ENCODE results near the gene CUX1. TPM values are rescaled to one million over a fixed set of nuclear protein-coding genes. Genes with fewer than 3 reads are reported as not detected.

CUX1 gene
- total RNA-seq, 4 donors from 2014 or later, result 40.8 to 62.1 (median 43.8) TPM

- 69 to 72% methylated on average over 10 of the region's 10 CpGs for WGBS, 2 donors
- H3K4me3 ChIP-seq (ENCODE audit: low read depth, poor library complexity, severe bottlenecking), result no peak overlapping the region
- no peak for TF ChIP-seq CTCF (IDR thresholded peaks at IDR 0.05)
- no peak for TF ChIP-seq POLR2A (IDR thresholded peaks at IDR 0.05)
- intact Hi-C loops (cut with DNase I; ENCODE audit: low total_unique reads), result no loop called here
- no peak for DNase-seq (ENCODE audit: low spot score in 2 of 2)
These were observed 80.7 kb downstream of the CUX1 start for GRCh38 chr7:101898106-101898505.

- TF ChIP-seq CTCF (IDR thresholded peaks at IDR 0.05), result no peak
- TF ChIP-seq POLR2A (IDR thresholded peaks at IDR 0.05), result no peak
- WGBS, 2 donors, result 51 to 61% methylated on average over 7 of the region's 7 CpGs
- no peak overlapping the region for H3K4me3 ChIP-seq (ENCODE audit: low read depth, poor library complexity, severe bottlenecking)
These were observed 82.2 kb downstream of the CUX1 start for GRCh38 chr7:101899616-101900015.

GRCh38 chr7:101900103-101900502, 82.7 kb downstream of the CUX1 start:
- no peak for TF ChIP-seq CTCF (IDR thresholded peaks at IDR 0.05)
- TF ChIP-seq POLR2A (IDR thresholded peaks at IDR 0.05), result no peak
- no peak for DNase-seq (ENCODE audit: low spot score in 2 of 2)
- intact Hi-C loops (cut with DNase I; ENCODE audit: low total_unique reads), result no loop called here
- no peak overlapping the region for H3K4me3 ChIP-seq (ENCODE audit: low read depth, poor library complexity, severe bottlenecking)
- 43 to 45% methylated on average over 18 of the region's 18 CpGs for WGBS, 2 donors

More at GRCh38 chr7:101899616-101900015, 82.2 kb downstream of the CUX1 start:
- DNase-seq (ENCODE audit: low spot score in 2 of 2), result no peak
- intact Hi-C loops (cut with DNase I; ENCODE audit: low total_unique reads), result no loop called here

- H3K4me3 ChIP-seq (ENCODE audit: low read depth, poor library complexity, severe bottlenecking), result no peak overlapping the region
- DNase-seq (ENCODE audit: low spot score in 2 of 2), result no peak
- intact Hi-C loops (cut with DNase I; ENCODE audit: low total_unique reads), result no loop called here
- WGBS, 2 donors, result 45 to 49% methylated on average over 20 of the region's 20 CpGs
- TF ChIP-seq POLR2A (IDR thresholded peaks at IDR 0.05) (no peak), CTCF (IDR thresholded peaks at IDR 0.05) (no peak)
These were observed 84.5 kb downstream of the CUX1 start for GRCh38 chr7:101901661-101902491.

GRCh38 chr7:101902680-101903514, 85.5 kb downstream of the CUX1 start:
- WGBS, 2 donors, result 82 to 89% methylated on average over 18 of the region's 18 CpGs
- TF ChIP-seq POLR2A (IDR thresholded peaks at IDR 0.05) (no peak), CTCF (IDR thresholded peaks at IDR 0.05) (no peak)
- no peak for DNase-seq (ENCODE audit: low spot score in 2 of 2)
- H3K4me3 ChIP-seq (ENCODE audit: low read depth, poor library complexity, severe bottlenecking), result no peak overlapping the region
- intact Hi-C loops (cut with DNase I; ENCODE audit: low total_unique reads), result no loop called here

Measured in lower leg skin (tissue), 4 donors.